HG02970 (cell line): ENCODE data around the gene PCDHGA12.
A peak's percentile ranks its signal among the peaks of the same experiment; 100 is the strongest.

Experiments used
- ATAC-seq: cut with Tn5 transposase; IDR thresholded peaks from one replicate; pipeline ENCODE4 v1.9.1; 2021; ENCODE audit warnings: mild to moderate bottlenecking, moderate library complexity, moderate number of reproducible peaks; ENCODE audit not compliant: unreplicated experiment, low FRiP score

Gene PCDHGA12

GRCh38 chr5:141437221-141437620, 6.9 kb downstream of the PCDHGA12 start:
- no peak for ATAC-seq

GRCh38 chr5:141439411-141440141, 9.3 kb downstream of the PCDHGA12 start:
- no peak for ATAC-seq

GRCh38 chr5:141440341-141440740, 10.0 kb downstream of the PCDHGA12 start:
- ATAC-seq, result no peak

GRCh38 chr5:141441571-141442170, 11.4 kb downstream of the PCDHGA12 start:
- ATAC-seq, result no peak

GRCh38 chr5:141465351-141465750, 35.0 kb downstream of the PCDHGA12 start:
- no peak for ATAC-seq

GRCh38 chr5:141475625-141476131, 45.4 kb downstream of the PCDHGA12 start, which contains the start of gene PCDHGC3:
PCDHGC3 (plus strand) TSS chr5:141475966; CDS start chr5:141476117, 151 bp downstream.
- peak; percentile 79 for ATAC-seq

GRCh38 chr5:141476132-141476911, 46.0 kb downstream of the PCDHGA12 start:
- no peak for ATAC-seq

- ATAC-seq, result no peak
Observed at GRCh38 chr5:141477044-141477575, 46.8 kb downstream of the PCDHGA12 start.

- no peak for ATAC-seq
Observed at GRCh38 chr5:141477815-141478214, 47.5 kb downstream of the PCDHGA12 start.

- ATAC-seq, result no peak
Observed at GRCh38 chr5:141478321-141478945, 48.1 kb downstream of the PCDHGA12 start.

- no peak for ATAC-seq
Observed at GRCh38 chr5:141479776-141480175, 49.5 kb downstream of the PCDHGA12 start.
